Keratinocyte (primary cell): ENCODE results near the gene SUPT20HL2. TPM values are rescaled to one million over a fixed set of nuclear protein-coding genes. Genes with fewer than 3 reads are reported as not detected.

Source experiments
- DNase-seq: peaks from one replicate; pipeline ENCODE4 v3.0.0-alpha.2; 2011; ENCODE audit warnings: low read depth, missing footprints, low spot score
- FAIRE-seq: peaks from 2 replicates; lab custom pipeline; 2011; peaks lifted over from hg19 to GRCh38; lab: Jason Lieb, UNC
- H2AFZ ChIP-seq: 2 replicates; pipeline ENCODE4 v1.6.0; 2012; ENCODE audit warnings: low read length, control low read depth, inconsistent platforms; ENCODE audit not compliant: control insufficient read depth
- H3K27ac ChIP-seq: 2 replicates; pipeline ENCODE4 v1.5.1; 2011; ENCODE audit warnings: low read length; ENCODE audit not compliant: control insufficient read depth, insufficient read depth
- H3K27me3 ChIP-seq: 3 replicates; pipeline ENCODE4 v1.6.0; 2011; ENCODE audit warnings: low read length; ENCODE audit not compliant: control insufficient read depth, insufficient read depth; ENCODE audit errors: extremely low read depth
- H3K36me3 ChIP-seq, 2 experiments: 2 replicates in 1 of 2; 3 replicates in 1 of 2; pipeline ENCODE4 v1.5.1; 2011; ENCODE audit warnings: low read length in 2 of 2, mild to moderate bottlenecking in 1 of 2; ENCODE audit not compliant: control insufficient read depth in 2 of 2, insufficient read depth in 2 of 2; ENCODE audit errors: extremely low read depth in 1 of 2
- H3K4me1 ChIP-seq: 3 replicates; pipeline ENCODE4 v1.5.1; 2011; ENCODE audit warnings: low read length; ENCODE audit not compliant: control insufficient read depth, insufficient read depth; ENCODE audit errors: extremely low read depth
- H3K4me2 ChIP-seq: 3 replicates; pipeline ENCODE4 v1.6.0; 2011; ENCODE audit warnings: low read depth, low read length; ENCODE audit not compliant: control insufficient read depth, insufficient read depth; ENCODE audit errors: extremely low read depth
- H3K4me3 ChIP-seq, 3 experiments: fragments of 200-600 bp in 1 of 3; sonication (generic) in 1 of 3; 2 replicates in 2 of 3; 3 replicates in 1 of 3; pipeline ENCODE4 v1.5.1; 2011 to 2016; ENCODE audit warnings: low read length in 3 of 3, mild to moderate bottlenecking in 3 of 3, control low read depth in 2 of 3, inconsistent platforms in 1 of 3, low read depth in 1 of 3, mixed read lengths in 1 of 3, mixed run types in 1 of 3, moderate library complexity in 1 of 3; ENCODE audit not compliant: control insufficient read depth in 2 of 3, insufficient read depth in 2 of 3; ENCODE audit errors: extremely low read depth in 1 of 3
- H3K79me2 ChIP-seq: 2 replicates; pipeline ENCODE4 v1.6.0; 2012; ENCODE audit warnings: low read length; ENCODE audit not compliant: control insufficient read depth, insufficient read depth
- H3K9ac ChIP-seq: 3 replicates; pipeline ENCODE4 v1.6.0; 2011; ENCODE audit warnings: low read length; ENCODE audit not compliant: control insufficient read depth, insufficient read depth; ENCODE audit errors: extremely low read depth
- H3K9me1 ChIP-seq: 3 replicates; pipeline ENCODE4 v1.6.0; 2011; ENCODE audit warnings: low read length; ENCODE audit not compliant: control insufficient read depth, insufficient read depth; ENCODE audit errors: extremely low read depth
- H3K9me3 ChIP-seq: 2 replicates; pipeline ENCODE4 v1.5.1; 2012; ENCODE audit warnings: low read depth, low read length; ENCODE audit not compliant: control insufficient read depth
- H4K20me1 ChIP-seq: 3 replicates; pipeline ENCODE4 v1.6.0; 2011; ENCODE audit warnings: low read length; ENCODE audit not compliant: control insufficient read depth, insufficient read depth; ENCODE audit errors: extremely low read depth
- CTCF ChIP-seq, 3 experiments: IDR thresholded peaks in 1 of 3; conservative IDR thresholded peaks in 1 of 3; optimal IDR thresholded peaks in 1 of 3; 2 replicates in 2 of 3; 3 replicates in 1 of 3; pipeline versions ENCODE3 to v1.5.1; 2011; ENCODE audit warnings: low read length in 3 of 3, mild to moderate bottlenecking in 3 of 3, moderate library complexity in 2 of 3, control low read depth in 1 of 3, inconsistent platforms in 1 of 3; ENCODE audit not compliant: insufficient read depth in 2 of 3; ENCODE audit errors: extremely low read depth in 1 of 3
- EZH2 ChIP-seq: IDR thresholded peaks from one replicate; pipeline ENCODE4 v1.6.1; 2012; ENCODE audit warnings: inconsistent platforms, mild to moderate bottlenecking, low read length, moderate library complexity
- dilution Hi-C: fragments of 300-500 bp; cut with MboI; formaldehyde crosslinking; loops from one replicate; pipeline ENCODE4 v1.7.0; 2020; ENCODE audit warnings: low sequenced_read_pairs; ENCODE audit not compliant: extremely low pct_ligation_motif_present
- polyA plus RNA-seq, 5 experiments: library from polyadenylated mRNA; depleted of rRNA in 3 of 5; stranded (reverse) in 3 of 5; stranded (forward) in 1 of 5; unstranded in 1 of 5; fragments of >200 nt; gene quantifications; 1 replicate in 1 of 5; 2 replicates in 3 of 5; 3 replicates in 1 of 5; pipeline versions ENCODE4 v1.2.1 to v1.2.3, GENCODE V29; 2011 to 2012; ENCODE audit warnings: missing spikeins in 2 of 5, low read depth in 1 of 5, low replicate concordance in 1 of 5

SUPT20HL2 gene
- polyA plus RNA-seq, 1 donor (not counting 4 experiments of a cell fraction or from before 2014, with no cell fraction given), result not detected

- Histone ChIP-seq H3K9ac (no peak within 1 kb of the TSS), H3K9me1 (no peaks in the 10 kb centered on the region), H3K9me3 (no peaks in the 10 kb centered on the region), H3K79me2 (no peaks in the 10 kb centered on the region), H3K27me3 (peaks cover 3% of the 10 kb centered on the region), H3K36me3 (no peaks in the 10 kb centered on the region), H3K4me1 (no peaks in the 10 kb centered on the region), H2AFZ (no peak within 1 kb of the TSS), H3K27ac (no peak within 1 kb of the TSS), H3K4me2 (no peak within 1 kb of the TSS), H3K4me3 (no peak within 1 kb of the TSS), H4K20me1 (no peaks in the 10 kb centered on the region)
- no peak for FAIRE-seq
- dilution Hi-C loops, result no loop called here
- TF ChIP-seq EZH2 (no peak), CTCF (optimal IDR thresholded peaks at IDR 0.05 in 1 of 3, IDR thresholded peaks at IDR 0.05 in 1 of 3, conservative IDR thresholded peaks at IDR 0.05 in 1 of 3; ENCODE audit: extremely low read depth in 1 of 3, insufficient read depth in 2 of 3, low read length in 3 of 3) (no peak)
- no peak for DNase-seq
These were observed 46.4 kb upstream of the SUPT20HL2 start, which contains the start of gene SUPT20HL1 for GRCh38 chrX:24360272-24360671. Gene SUPT20HL1 (plus strand): TSS chrX:24360639. CDS start chrX:24362761, 2,122 bp downstream.

GRCh38 chrX:24357106-24357505 lies 43.2 kb upstream of the SUPT20HL2 start:
- Histone ChIP-seq H3K36me3 (no peaks in the 10 kb centered on the region), H3K27me3 (no peaks in the 10 kb centered on the region), H3K4me2 (no peak overlapping the region), H3K9ac (no peak overlapping the region), H3K4me1 (no peaks in the 10 kb centered on the region), H3K27ac (no peak overlapping the region), H4K20me1 (no peaks in the 10 kb centered on the region), H3K9me3 (no peaks in the 10 kb centered on the region), H3K79me2 (no peaks in the 10 kb centered on the region), H3K9me1 (no peaks in the 10 kb centered on the region), H3K4me3 (no peak overlapping the region), H2AFZ (no peak overlapping the region)
- DNase-seq (no peak), FAIRE-seq (no peak)
- TF ChIP-seq CTCF (optimal IDR thresholded peaks at IDR 0.05 in 1 of 3, IDR thresholded peaks at IDR 0.05 in 1 of 3, conservative IDR thresholded peaks at IDR 0.05 in 1 of 3; ENCODE audit: extremely low read depth in 1 of 3, insufficient read depth in 2 of 3, low read length in 3 of 3) (no peak), EZH2 (no peak)
- dilution Hi-C loops, result no loop called here
